ENCODE data around the gene UPP2. TPM values are rescaled to one million over a fixed set of nuclear protein-coding genes. Genes with fewer than 3 reads are reported as not detected.

UPP2 gene
- total and polyA plus RNA-seq, 2 of the 8 experiments (the other 6 are each of a cell fraction or from before 2014, with no cell fraction given), result not detected

DNA sequence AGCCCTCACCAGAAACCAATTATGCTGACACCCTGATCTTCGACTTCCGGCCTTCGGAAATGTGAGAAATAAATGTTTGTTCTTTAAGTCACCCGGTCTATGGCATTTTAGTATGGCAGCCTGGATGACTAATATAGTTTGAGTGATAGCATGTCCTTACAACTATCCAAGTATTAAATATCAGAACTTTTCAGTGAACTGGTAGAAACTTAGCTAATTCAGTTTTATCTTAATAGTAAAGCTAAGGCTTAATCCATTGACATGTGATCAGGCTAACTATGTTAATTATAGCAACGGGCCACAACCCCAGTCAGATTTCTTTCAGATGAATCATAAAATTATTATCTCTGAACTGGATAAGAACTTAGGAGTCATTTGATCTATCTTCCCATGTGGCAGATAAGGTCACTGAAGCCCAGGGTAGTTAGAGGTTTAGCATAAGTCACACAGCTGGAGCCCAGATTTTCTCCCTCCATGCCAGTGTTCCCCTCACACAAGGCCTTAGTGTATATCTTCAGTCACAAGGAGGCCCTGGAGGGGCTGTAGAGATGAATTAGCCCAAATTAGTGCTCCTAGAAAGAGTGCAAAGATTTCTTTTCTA lies 40.7 kb upstream of the UPP2 start:
- no peak for DNase-seq (ENCODE audit: low read depth in 1 of 2, low spot score in 2 of 2)
- H2BK12ac ChIP-seq (ENCODE audit: low read depth, low read length), result no peak overlapping the region
- no peaks in the 10 kb centered on the region for H3K4me1 ChIP-seq (replicated peaks in 1 of 4; ENCODE audit: control insufficient read depth in 3 of 4, insufficient read depth in 4 of 4, low read length in 3 of 4)
- no peaks in the 10 kb centered on the region for H3K79me1 ChIP-seq (ENCODE audit: low read depth, low read length)
- no peaks in the 10 kb centered on the region for H3K36me3 ChIP-seq (ENCODE audit: control insufficient read depth in 2 of 4, insufficient read depth in 4 of 4, low read length in 3 of 4)
- no peak overlapping the region for H3K9ac ChIP-seq (replicated peaks in 1 of 4; ENCODE audit: extremely low read depth in 1 of 4, low read depth in 3 of 4, low read length in 3 of 4)
- no peak overlapping the region for H4K91ac ChIP-seq (replicated peaks; ENCODE audit: insufficient read length, low read length)
- no peak overlapping the region for H3K18ac ChIP-seq (ENCODE audit: extremely low read depth, low read length)
- no peak overlapping the region for H3K4me3 ChIP-seq (ENCODE audit: extremely low read depth in 1 of 4, insufficient read depth in 2 of 4, low read depth in 3 of 4, low read length in 4 of 4)
- CTCF ChIA-PET (ENCODE audit: partially characterized antibody), result interaction anchor here (0.8 to 2.1 kb wide), 6 partner anchors 13 to 707 kb away, joined by 3 to 6 read pairs (median 4); no protein-coding TSS in a partner anchor
- H2AFZ ChIP-seq (ENCODE audit: low read length), result no peak overlapping the region
- H3K56ac ChIP-seq (replicated peaks; ENCODE audit: insufficient read length, low read depth, low read length), result no peak overlapping the region
- H3K27me3 ChIP-seq (replicated peaks in 1 of 4; ENCODE audit: control insufficient read depth in 3 of 4, extremely low read depth in 1 of 4, insufficient read depth in 3 of 4, low read length in 3 of 4), result no peaks in the 10 kb centered on the region
- no peaks in the 10 kb centered on the region for H3K23me2 ChIP-seq (ENCODE audit: low read depth, low read length)
- H3K27ac ChIP-seq (ENCODE audit: low read depth, low read length), result no peak overlapping the region
- POLR2A ChIA-PET (ENCODE audit: partially characterized antibody), result no interaction called here
- no peak overlapping the region for H2BK20ac ChIP-seq (ENCODE audit: low read length)
- H4K8ac ChIP-seq (ENCODE audit: extremely low read depth, insufficient read depth, low read length), result no peak overlapping the region
- FAIRE-seq, result no peak
- H4K5ac ChIP-seq (ENCODE audit: insufficient read length, low read depth, low read length), result no peak overlapping the region
- H2AK5ac ChIP-seq (ENCODE audit: low read depth, low read length), result no peak overlapping the region
- no peak overlapping the region for H3K4me2 ChIP-seq (ENCODE audit: insufficient read depth in 1 of 2, low read depth in 2 of 2, low read length in 2 of 2)
- H2BK5ac ChIP-seq (ENCODE audit: low read depth, low read length), result no peak overlapping the region
- H3K14ac ChIP-seq (ENCODE audit: insufficient read length), result no peak overlapping the region
- no peak overlapping the region for H2BK15ac ChIP-seq (ENCODE audit: low read length)
- no peaks in the 10 kb centered on the region for H4K20me1 ChIP-seq (replicated peaks in 1 of 2; ENCODE audit: control insufficient read depth in 1 of 2, insufficient read depth in 2 of 2, low read length in 2 of 2)
- no peak overlapping the region for H3K23ac ChIP-seq (ENCODE audit: insufficient read length)
- H3K9me3 ChIP-seq (ENCODE audit: insufficient read depth in 2 of 2, low read depth in 1 of 2, low read length in 1 of 2), result no peaks in the 10 kb centered on the region
- H3K79me2 ChIP-seq (ENCODE audit: control insufficient read depth in 1 of 2, insufficient read depth in 2 of 2, low read length in 2 of 2), result no peaks in the 10 kb centered on the region
- no peak overlapping the region for H2BK120ac ChIP-seq (replicated peaks; ENCODE audit: low read depth, low read length)
- 87% methylated on average over 5 of the region's 5 CpGs; no CpG with 5 or more reads in 1 of the 2 experiments for WGBS, 2 experiments (ENCODE audit: extremely low coverage in 1 of 2, insufficient coverage in 1 of 2, insufficient read length in 1 of 2, insufficient replicate concordance in 2 of 2, low coverage in 1 of 2, low lambda C conversion rate in 2 of 2, missing lambda C conversion rate in 1 of 2)
- no peak overlapping the region for H3K4ac ChIP-seq (replicated peaks; ENCODE audit: insufficient read length, low read depth, low read length)
- TF ChIP-seq FOSL1 (IDR thresholded peaks at IDR 0.05; ENCODE audit: insufficient read depth, low read depth, low read length) (no peak), BACH1 (IDR thresholded peaks at IDR 0.05; ENCODE audit: low read length) (no peak), TEAD4 (IDR thresholded peaks at IDR 0.05; ENCODE audit: low read depth, low read length) (no peak), TAF1 (IDR thresholded peaks at IDR 0.05; ENCODE audit: low read depth, low read length) (no peak), MAFK (IDR thresholded peaks at IDR 0.05; ENCODE audit: low read depth, low read length) (no peak), SIRT6 (IDR thresholded peaks at IDR 0.05; ENCODE audit: low read length) (no peak), TAF7 (optimal IDR thresholded peaks at IDR 0.05; ENCODE audit: borderline replicate concordance, low read depth, low read length) (no peak), NANOG (IDR thresholded peaks at IDR 0.05; ENCODE audit: insufficient read depth, low read depth, low read length, poor library complexity, severe bottlenecking) (no peak), RAD21 (IDR thresholded peaks at IDR 0.05 in 1 of 2, conservative IDR thresholded peaks at IDR 0.05 in 1 of 2; ENCODE audit: low read depth in 2 of 2, low read length in 2 of 2) (no peak), SP1 (IDR thresholded peaks at IDR 0.05; ENCODE audit: low read depth, low read length) (no peak)
- TF ChIP-seq, protein P1, sequence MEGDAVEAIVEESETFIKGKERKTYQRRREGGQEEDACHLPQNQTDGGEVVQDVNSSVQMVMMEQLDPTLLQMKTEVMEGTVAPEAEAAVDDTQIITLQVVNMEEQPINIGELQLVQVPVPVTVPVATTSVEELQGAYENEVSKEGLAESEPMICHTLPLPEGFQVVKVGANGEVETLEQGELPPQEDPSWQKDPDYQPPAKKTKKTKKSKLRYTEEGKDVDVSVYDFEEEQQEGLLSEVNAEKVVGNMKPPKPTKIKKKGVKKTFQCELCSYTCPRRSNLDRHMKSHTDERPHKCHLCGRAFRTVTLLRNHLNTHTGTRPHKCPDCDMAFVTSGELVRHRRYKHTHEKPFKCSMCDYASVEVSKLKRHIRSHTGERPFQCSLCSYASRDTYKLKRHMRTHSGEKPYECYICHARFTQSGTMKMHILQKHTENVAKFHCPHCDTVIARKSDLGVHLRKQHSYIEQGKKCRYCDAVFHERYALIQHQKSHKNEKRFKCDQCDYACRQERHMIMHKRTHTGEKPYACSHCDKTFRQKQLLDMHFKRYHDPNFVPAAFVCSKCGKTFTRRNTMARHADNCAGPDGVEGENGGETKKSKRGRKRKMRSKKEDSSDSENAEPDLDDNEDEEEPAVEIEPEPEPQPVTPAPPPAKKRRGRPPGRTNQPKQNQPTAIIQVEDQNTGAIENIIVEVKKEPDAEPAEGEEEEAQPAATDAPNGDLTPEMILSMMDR (IDR thresholded peaks at IDR 0.05; ENCODE audit: control extremely low read depth in 1 of 3, insufficient read depth in 1 of 3, low read depth in 1 of 3, low read length in 3 of 3), result no peak
